H9 (cell line): ENCODE measurements around the gene SIM1. TPM values are rescaled to one million over a fixed set of nuclear protein-coding genes. Genes with fewer than 3 reads are reported as not detected.

Experiments
- DNase-seq: peaks from one replicate; pipeline ENCODE4 v3.0.0-alpha.2; 2017
- H2AFZ ChIP-seq: one replicate; pipeline ENCODE4 v1.6.1; 2013; ENCODE audit warnings: mild to moderate bottlenecking, low read length, control low read depth, moderate library complexity
- H2AK5ac ChIP-seq: 2 replicates; pipeline ENCODE4 v1.6.1; 2013; ENCODE audit warnings: low read length, control low read depth, mixed read lengths; ENCODE audit not compliant: insufficient read length
- H2BK120ac ChIP-seq: one replicate; pipeline ENCODE4 v1.6.1; 2013; ENCODE audit warnings: low read depth, mild to moderate bottlenecking, low read length, control low read depth, inconsistent platforms; ENCODE audit not compliant: poor library complexity, severe bottlenecking
- H2BK12ac ChIP-seq: 2 replicates; pipeline ENCODE4 v1.6.1; 2013; ENCODE audit warnings: low read length, control low read depth, mixed read lengths, low read depth; ENCODE audit not compliant: insufficient read length
- H2BK15ac ChIP-seq: 2 replicates; pipeline ENCODE4 v1.6.1; 2013; ENCODE audit warnings: low read depth, low read length, control low read depth
- H2BK20ac ChIP-seq: one replicate; pipeline ENCODE4 v1.6.1; 2013; ENCODE audit warnings: low read depth, mild to moderate bottlenecking, low read length, control low read depth, inconsistent platforms; ENCODE audit not compliant: poor library complexity, severe bottlenecking
- H2BK5ac ChIP-seq: 2 replicates; pipeline ENCODE4 v1.6.1; 2013; ENCODE audit warnings: low read length, control low read depth, mixed read lengths; ENCODE audit not compliant: insufficient read length
- H3K14ac ChIP-seq: 2 replicates; pipeline ENCODE4 v1.6.1; 2013; ENCODE audit warnings: low read length, control low read depth; ENCODE audit not compliant: insufficient read depth
- H3K18ac ChIP-seq: 2 replicates; pipeline ENCODE4 v1.6.1; 2013; ENCODE audit warnings: low read depth, mild to moderate bottlenecking, mixed read lengths, low read length, control low read depth; ENCODE audit not compliant: insufficient read length
- H3K23ac ChIP-seq: 2 replicates; pipeline ENCODE4 v1.6.1; 2013; ENCODE audit warnings: low read length, control low read depth, mixed read lengths, low read depth; ENCODE audit not compliant: insufficient read length
- H3K23me2 ChIP-seq: 2 replicates; pipeline ENCODE4 v1.6.1; 2013; ENCODE audit warnings: low read depth, mild to moderate bottlenecking, mixed read lengths, low read length, control low read depth; ENCODE audit not compliant: insufficient read length, poor library complexity, severe bottlenecking
- H3K27ac ChIP-seq: 2 replicates; pipeline ENCODE4 v1.5.1; 2013; ENCODE audit warnings: low read length, control low read depth, mixed read lengths, low read depth; ENCODE audit not compliant: insufficient read length
- H3K27me3 ChIP-seq: 2 replicates; pipeline ENCODE4 v1.6.1; 2013; ENCODE audit warnings: low read length, control low read depth, inconsistent platforms; ENCODE audit not compliant: insufficient read depth
- H3K4ac ChIP-seq: 2 replicates; pipeline ENCODE4 v1.6.1; 2013; ENCODE audit warnings: low read depth, mild to moderate bottlenecking, control low read depth, inconsistent platforms, low read length, moderate library complexity
- H3K4me1 ChIP-seq: 2 replicates; pipeline ENCODE4 v1.6.1; 2013; ENCODE audit warnings: low read length, control low read depth, inconsistent platforms; ENCODE audit not compliant: insufficient read depth
- H3K4me2 ChIP-seq: 2 replicates; pipeline ENCODE4 v1.6.1; 2013; ENCODE audit warnings: low read length, control low read depth, mixed read lengths; ENCODE audit not compliant: insufficient read length, insufficient read depth
- H3K56ac ChIP-seq: 2 replicates; pipeline ENCODE4 v1.6.1; 2013; ENCODE audit warnings: low read depth, mild to moderate bottlenecking, mixed read lengths, low read length, control low read depth; ENCODE audit not compliant: insufficient read length
- H3K79me1 ChIP-seq: 2 replicates; pipeline ENCODE4 v1.6.1; 2013; ENCODE audit warnings: low read depth, mild to moderate bottlenecking, moderate library complexity, low read length, control low read depth, inconsistent platforms; ENCODE audit not compliant: insufficient read depth, poor library complexity, severe bottlenecking
- H3K79me2 ChIP-seq: 2 replicates; pipeline ENCODE4 v1.6.1; 2013; ENCODE audit warnings: low read length, control low read depth, inconsistent platforms; ENCODE audit not compliant: insufficient read depth
- H3K9ac ChIP-seq: 2 replicates; pipeline ENCODE4 v1.6.1; 2013; ENCODE audit warnings: low read length, control low read depth, mixed read lengths; ENCODE audit not compliant: insufficient read length; ENCODE audit errors: extremely low read depth
- H3K9me3 ChIP-seq: one replicate; pipeline ENCODE4 v1.6.1; 2013; ENCODE audit warnings: low read depth, low read length, inconsistent platforms; ENCODE audit not compliant: control insufficient read depth
- H3T11ph ChIP-seq: one replicate; pipeline ENCODE4 v1.6.1; 2013; ENCODE audit warnings: mild to moderate bottlenecking, low read length, control low read depth, inconsistent platforms
- H4K20me1 ChIP-seq: one replicate; pipeline ENCODE4 v1.6.1; 2013; ENCODE audit not compliant: control insufficient read depth, insufficient read length, insufficient read depth
- H4K5ac ChIP-seq: 2 replicates; pipeline ENCODE4 v1.6.1; 2013; ENCODE audit warnings: low read depth, mild to moderate bottlenecking, mixed read lengths, low read length, control low read depth; ENCODE audit not compliant: insufficient read length
- H4K8ac ChIP-seq: replicated peaks from 2 replicates; pipeline ENCODE4 v1.6.1; 2013; ENCODE audit warnings: low read length, control low read depth, mixed read lengths, low read depth; ENCODE audit not compliant: insufficient read length
- H4K91ac ChIP-seq: 2 replicates; pipeline ENCODE4 v1.6.1; 2013; ENCODE audit warnings: low read depth, mild to moderate bottlenecking, moderate library complexity, mixed read lengths, low read length, control low read depth; ENCODE audit not compliant: insufficient read length
- H3K27ac Mint-ChIP-seq, 3 experiments: 2 replicates in 2 of 3; 3 replicates in 1 of 3; pipeline ENCODE4 v1.8.0; 2020 to 2021; ENCODE audit warnings: mixed read lengths in 3 of 3, mild to moderate bottlenecking in 1 of 3, moderate library complexity in 1 of 3
- H3K27me3 Mint-ChIP-seq: 2 replicates; pipeline ENCODE4 v1.8.0; 2021; ENCODE audit warnings: low read depth, mild to moderate bottlenecking, moderate library complexity, mixed read lengths
- H3K36me3 Mint-ChIP-seq, 3 experiments: 2 replicates in 2 of 3; 3 replicates in 1 of 3; pipeline ENCODE4 v1.8.0; 2020 to 2021; ENCODE audit warnings: low read depth in 3 of 3, mixed read lengths in 3 of 3; ENCODE audit not compliant: insufficient read depth in 1 of 3
- H3K4me1 Mint-ChIP-seq, 2 experiments: 2 replicates each; pipeline ENCODE4 v1.8.0; 2020; ENCODE audit warnings: mixed read lengths in 2 of 2
- H3K4me3 Mint-ChIP-seq, 2 experiments: 2 replicates in 1 of 2; 3 replicates in 1 of 2; pipeline ENCODE4 v1.8.0; 2020 to 2021; ENCODE audit warnings: mild to moderate bottlenecking in 2 of 2, mixed read lengths in 2 of 2, moderate library complexity in 1 of 2
- H3K9me3 Mint-ChIP-seq, 2 experiments: 2 replicates in 1 of 2; 3 replicates in 1 of 2; pipeline ENCODE4 v1.8.0; 2020; ENCODE audit warnings: mild to moderate bottlenecking in 2 of 2, mixed read lengths in 2 of 2, moderate library complexity in 1 of 2
- CTCF ChIP-seq: fragments of 200-600 bp; sonication (generic); conservative IDR thresholded peaks from 3 replicates; pipeline ENCODE4 v1.8.0; 2021; ENCODE audit warnings: antibody characterized with exemption, mild to moderate bottlenecking
- WGBS: extraction: QIAGEN DNeasy Blood & Tissue Kit; methylation state at CpG from one replicate; pipeline ENCODE4 v1.1.7; 2013; ENCODE audit warnings: missing lambda C conversion rate, low lambda C conversion rate, mixed read lengths; ENCODE audit not compliant: insufficient read length; ENCODE audit errors: extremely low coverage; 5-methylcytosine and 5-hydroxymethylcytosine counted together
- total RNA-seq: library from RNA; stranded (reverse); gene quantifications from 2 replicates; pipeline ENCODE4 v1.2.1, GENCODE V29; 2021

Gene SIM1
- total RNA-seq, 1 experiment from 2014 or later, result not detected

GRCh38 chr6:100457311-100457990 lies 7.3 kb downstream of the SIM1 start:
- Mint-ChIP-seq H3K4me3 (peak overlapping the region; percentile 43 to 77; a peak in 4 of 5 replicates), H3K27ac (no peak overlapping the region; a peak in 1 of 7 replicates), H3K9me3 (peaks cover 0 to 10% of the 10 kb centered on the region in 2 experiments; a peak in 2 of 5 replicates), H3K4me1 (peaks cover 38 to 67% of the 10 kb centered on the region in 2 experiments), H3K36me3 (no peaks in the 10 kb centered on the region), H3K27me3 (no peaks in the 10 kb centered on the region)
- Histone ChIP-seq H4K91ac (no peak overlapping the region), H3K9ac (no peak overlapping the region), H3K23ac (no peak overlapping the region), H3K18ac (no peak overlapping the region), H3K9me3 (no peaks in the 10 kb centered on the region), H3T11ph (no peak overlapping the region), H3K56ac (no peak overlapping the region), H3K23me2 (peaks cover 13% of the 10 kb centered on the region), H4K5ac (no peak overlapping the region), H2AFZ (no peak overlapping the region), H4K20me1 (no peaks in the 10 kb centered on the region), H2AK5ac (no peak overlapping the region), H3K79me1 (no peaks in the 10 kb centered on the region), H3K27me3 (peaks cover 96% of the 10 kb centered on the region), H2BK5ac (no peak overlapping the region), H4K8ac (no peak overlapping the region), H3K79me2 (no peaks in the 10 kb centered on the region), H3K4me2 (peak overlapping the region; percentile 60), H2BK12ac (no peak overlapping the region), H3K14ac (no peak overlapping the region), H2BK20ac (no peak overlapping the region), H3K4ac (no peak overlapping the region), H3K27ac (no peak overlapping the region), H2BK15ac (no peak overlapping the region), H3K4me1 (peaks cover 2% of the 10 kb centered on the region; the same call in 1 of the 2 replicates), H2BK120ac (no peak overlapping the region)
- no CpG with 5 or more reads among the region's 34 CpGs for WGBS
- TF ChIP-seq CTCF, result no peak
- peak; percentile 63 for DNase-seq
